MM.1S (cell line): ENCODE measurements around the gene SP100.

ENCODE experiments used
- CTCF ChIP-seq: fragments of 300-600 bp; sonication (generic); IDR thresholded peaks from 2 replicates; pipeline ENCODE4 v1.5.1; 2016; ENCODE audit warnings: antibody characterized with exemption, low read length, mixed read lengths
- EZH2 ChIP-seq: fragments of 300-600 bp; sonication (generic); optimal IDR thresholded peaks from 2 replicates; pipeline ENCODE3; 2017; ENCODE audit warnings: low read depth, mild to moderate bottlenecking, antibody characterized with exemption, low read length, mixed read lengths
- EZH2phosphoT487 ChIP-seq: fragments of 300-600 bp; sonication (generic); IDR thresholded peaks from 2 replicates; pipeline ENCODE4 v1.6.1; 2018; ENCODE audit warnings: antibody characterized with exemption, low read length

- TF ChIP-seq CTCF (no peak), EZH2 (no peak), EZH2phosphoT487 (no peak)
These were observed 69.9 kb downstream of the SP100 start for GRCh38 chr2:230485801-230486341.
